ENCODE results near the gene PTH.

The PTH gene
- 0 reads per million in 3 experiments for total RNA-seq

GRCh38 chr11:13495929-13496328 lies at the start of gene PTH:
Gene PTH, minus strand, starts transcription at chr11:13495997. Its CDS starts 3,142 bp downstream, at chr11:13492855.
- no peak for DNase-seq

GRCh38 chr11:13538044-13538443 lies 42.2 kb upstream of the PTH start:
- no peak for DNase-seq

DNA sequence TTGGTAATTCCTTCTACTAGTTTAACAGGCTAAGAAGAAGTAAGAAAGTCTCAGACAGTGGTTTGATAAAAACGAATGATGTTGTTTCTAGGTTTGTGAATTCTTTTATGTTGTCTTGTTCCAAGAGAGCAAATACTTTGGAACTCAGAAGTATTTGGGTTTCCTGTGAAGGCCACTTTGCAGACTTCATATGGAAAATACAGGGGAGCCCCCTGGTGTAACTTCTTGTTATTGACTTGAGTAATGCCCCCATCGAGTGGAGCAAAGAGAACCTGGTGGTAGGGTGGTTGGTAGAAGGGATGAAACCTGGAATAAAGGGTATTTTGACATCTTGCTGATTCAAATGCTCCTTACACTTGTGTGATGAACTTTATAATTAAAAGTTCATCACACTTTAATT lies 40.0 kb upstream of the PTH start:
- no peak for DNase-seq

DNA sequence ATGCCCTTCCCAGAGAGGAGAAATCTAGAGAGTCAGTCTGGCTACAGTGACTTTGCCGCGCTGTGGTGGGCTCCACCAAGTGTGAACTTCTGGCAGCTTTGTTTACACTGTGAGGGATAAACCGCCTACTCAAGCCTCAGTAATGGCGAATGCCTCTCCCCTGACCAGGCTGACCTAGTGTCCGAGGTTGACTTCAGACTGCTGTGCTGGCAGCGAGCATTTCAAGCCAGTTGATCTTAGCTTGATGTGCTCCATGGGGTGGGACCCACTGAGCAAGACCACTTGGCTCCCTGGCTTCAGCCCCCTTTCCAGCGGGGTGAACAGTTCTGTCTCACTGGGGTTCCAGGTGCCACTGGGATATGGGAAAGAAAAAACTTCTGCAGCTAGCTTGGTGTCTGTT lies 38.6 kb upstream of the PTH start:
- DNase-seq = no peak

DNA sequence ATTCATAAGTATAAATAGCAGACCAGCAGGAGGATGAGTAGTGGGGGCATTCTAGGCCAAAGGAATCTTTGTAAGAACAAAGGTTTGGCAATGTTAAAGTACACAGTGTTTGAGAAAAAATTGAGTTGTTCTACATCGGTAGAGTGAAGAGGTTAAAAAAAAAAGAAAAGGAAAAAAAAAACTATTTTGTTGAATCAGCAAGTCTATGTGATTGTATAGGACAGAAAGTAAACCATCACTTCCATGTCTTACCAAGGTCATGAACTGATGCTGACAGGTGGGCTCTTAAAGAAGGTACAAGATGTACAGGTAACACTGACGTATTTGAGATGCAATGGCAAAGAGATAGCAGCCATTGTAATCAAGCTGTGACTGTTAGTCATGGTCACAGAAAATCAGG lies 29.5 kb upstream of the PTH start:
- DNase-seq = no peak

DNA sequence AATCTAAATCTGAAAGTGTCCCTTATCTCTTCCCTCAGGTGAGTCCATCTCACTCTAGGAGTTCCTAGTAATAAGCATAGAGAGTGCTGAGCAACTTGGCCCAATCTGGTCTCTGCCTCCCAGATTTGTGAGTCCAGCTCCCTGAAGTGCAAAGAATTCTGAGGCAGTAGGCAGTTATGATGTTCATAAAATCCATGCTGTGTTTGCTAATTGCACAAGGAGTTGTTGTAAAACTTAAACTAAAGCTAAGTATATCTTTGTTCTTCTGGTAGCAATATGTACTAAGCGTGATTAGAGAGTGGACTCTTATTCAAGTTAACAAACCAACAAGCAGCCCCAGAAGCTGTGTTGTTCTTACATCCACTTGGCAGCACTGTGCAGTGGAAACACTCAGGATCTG lies 7.6 kb upstream of the PTH start:
- DNase-seq = no peak

DNA sequence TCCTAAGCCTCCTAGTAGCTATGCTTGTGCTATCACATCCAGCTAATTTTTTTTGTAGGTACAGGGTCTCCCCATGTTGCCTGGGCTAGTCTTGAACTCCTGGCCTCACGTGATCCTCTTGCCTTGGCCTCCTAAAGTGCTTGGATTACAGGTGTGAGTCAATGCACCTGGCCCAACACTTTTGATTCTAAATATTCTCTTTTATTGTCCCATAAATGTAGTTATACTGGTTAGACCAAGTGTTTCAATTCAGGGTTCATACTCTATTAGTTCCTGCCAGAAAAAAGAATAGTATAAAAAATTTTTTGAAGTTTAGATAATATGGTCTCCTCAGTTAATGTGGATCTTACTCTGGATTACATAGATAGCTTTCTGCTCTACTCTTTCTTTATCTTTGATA lies 6.7 kb upstream of the PTH start:
- no peak for DNase-seq

DNA sequence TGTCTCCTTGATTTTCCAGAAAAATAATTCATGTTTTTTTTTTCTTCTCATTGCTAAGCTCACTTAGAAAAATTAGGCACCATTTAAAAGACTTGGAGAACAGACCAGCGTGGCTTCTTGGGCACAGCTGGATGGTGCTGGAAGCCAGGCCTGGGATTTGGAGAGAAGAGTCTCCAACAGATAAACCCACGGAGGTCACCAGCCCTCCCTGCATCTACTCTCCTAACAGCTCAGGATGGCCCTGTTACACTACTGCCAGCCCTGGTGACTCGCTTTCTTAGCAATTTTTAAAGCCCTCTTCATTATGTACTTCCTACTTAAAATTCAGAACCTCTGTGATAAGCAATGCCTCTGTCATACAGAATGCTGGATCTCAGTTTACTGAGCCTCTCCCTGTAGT lies 1.7 kb downstream of the PTH start:
- no peak for DNase-seq

- DNase-seq = peak; percentile 34
Observed at GRCh38 chr11:13487661-13488030, 8.2 kb downstream of the PTH start.

DNA sequence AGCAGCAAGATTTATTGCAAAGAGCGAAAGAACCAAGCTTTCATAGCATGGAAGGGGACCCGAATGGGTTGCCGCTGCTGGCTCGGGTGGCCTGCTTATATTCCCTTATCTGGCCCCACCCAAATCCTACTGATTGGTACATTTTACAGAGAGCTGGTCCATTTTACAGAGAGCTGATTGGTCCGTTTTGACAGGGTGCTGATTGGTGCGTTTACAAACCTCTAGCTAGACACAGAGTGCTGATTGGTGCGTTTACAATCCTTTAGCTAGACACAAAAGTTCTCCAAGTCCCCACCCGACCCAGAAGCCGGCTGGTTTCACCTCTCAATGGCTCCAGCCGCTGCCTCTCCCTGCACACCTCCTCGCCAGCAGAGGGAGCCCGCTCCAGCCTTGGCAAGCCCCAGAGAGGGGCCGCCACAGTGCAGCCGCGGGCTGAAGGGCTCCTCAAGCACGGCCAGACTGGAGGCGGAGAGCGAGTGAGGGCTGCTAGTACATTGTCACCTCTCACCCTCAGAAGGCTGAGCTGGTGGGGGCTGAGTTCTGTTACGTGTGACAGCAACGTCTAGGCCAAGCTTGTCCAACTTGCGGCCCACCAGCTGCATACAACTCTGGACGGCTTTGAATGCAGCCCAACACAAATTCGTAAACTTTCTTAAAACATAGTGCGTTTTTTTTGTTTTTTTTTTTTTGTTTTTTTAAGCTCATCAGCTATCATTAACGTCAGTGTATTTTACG lies 8.7 kb downstream of the PTH start:
- DNase-seq = peak; percentile 66

DNA sequence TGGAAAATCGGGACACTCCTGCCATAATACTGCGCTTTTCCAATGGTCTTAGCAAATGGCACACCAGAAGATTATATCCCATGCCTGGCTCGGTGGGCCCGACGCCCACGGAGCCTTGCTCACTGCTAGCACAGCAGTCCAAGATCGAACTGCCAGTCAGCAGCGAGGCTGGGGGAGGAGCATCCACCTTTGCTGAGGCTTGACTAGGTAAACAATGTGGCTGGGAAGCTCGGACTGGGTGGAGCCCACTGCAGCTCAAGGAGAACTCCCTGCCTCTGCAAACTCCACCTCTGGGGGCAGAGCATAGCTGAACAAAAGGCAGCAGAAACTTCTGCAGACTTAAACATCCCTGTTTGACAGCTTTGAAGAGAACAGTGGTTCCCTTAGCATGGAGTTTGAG lies 15.6 kb downstream of the PTH start:
- no peak for DNase-seq

GRCh38 chr11:13479688-13480087 lies 16.1 kb downstream of the PTH start:
- no peak for DNase-seq

- no peak for DNase-seq
Observed at GRCh38 chr11:13475091-13475490, 20.7 kb downstream of the PTH start.

GRCh38 chr11:13473013-13473722 lies 22.6 kb downstream of the PTH start:
- DNase-seq = no peak

DNA sequence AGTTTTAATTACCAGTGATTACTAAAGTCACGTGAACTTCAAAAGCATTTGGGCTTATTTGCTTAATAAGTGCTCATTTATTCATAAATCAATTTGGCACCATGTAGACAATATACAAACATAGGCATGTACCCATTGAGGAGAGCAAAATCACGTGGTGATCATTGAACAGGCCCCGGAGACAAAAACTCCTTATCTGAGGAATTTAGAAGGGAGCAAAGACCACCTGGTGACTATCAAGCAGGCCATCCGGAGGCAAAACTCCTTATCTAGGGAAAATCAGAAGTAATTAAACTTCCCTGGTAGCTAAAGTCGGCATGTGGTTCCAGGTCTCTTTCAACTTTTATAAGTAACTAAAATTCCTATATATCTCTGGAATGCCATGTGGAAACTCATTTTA lies 27.0 kb downstream of the PTH start:
- DNase-seq = no peak

DNA sequence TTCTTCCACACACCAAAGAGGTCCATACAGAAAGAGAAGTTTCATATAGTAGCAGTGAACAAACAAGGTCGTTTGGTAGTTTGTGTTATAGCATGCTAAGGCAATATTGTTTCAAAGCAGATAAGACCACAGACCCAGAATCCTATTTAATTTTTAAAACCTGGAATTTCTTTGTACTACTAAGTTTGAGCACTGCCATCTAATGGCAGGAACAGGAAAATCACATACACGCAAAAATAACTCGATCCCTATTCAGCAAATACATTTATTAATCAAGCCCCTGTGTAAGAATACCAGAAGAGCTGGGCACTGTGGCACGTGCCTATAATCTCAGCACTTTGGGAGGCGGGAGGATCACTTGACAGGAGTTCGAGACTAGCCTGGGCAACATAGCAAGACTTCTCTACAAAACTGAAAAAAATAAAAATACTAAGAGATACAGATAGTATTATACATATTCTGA lies 29.9 kb downstream of the PTH start:
- DNase-seq = no peak

GRCh38 chr11:13463779-13464290 lies 32.0 kb downstream of the PTH start:
- DNase-seq = no peak

GRCh38 chr11:13462901-13463778 lies 32.7 kb downstream of the PTH start, which contains the start of gene BTBD10:
Gene BTBD10, minus strand, starts transcription at chr11:13463222. Its CDS starts 18,098 bp downstream, at chr11:13445124.
- DNase-seq = peak; percentile 91

GRCh38 chr11:13462311-13462900 lies 33.4 kb downstream of the PTH start:
- DNase-seq = peak; percentile 36

- DNase-seq = no peak
Observed at GRCh38 chr11:13461291-13461690, 34.5 kb downstream of the PTH start.

DNA sequence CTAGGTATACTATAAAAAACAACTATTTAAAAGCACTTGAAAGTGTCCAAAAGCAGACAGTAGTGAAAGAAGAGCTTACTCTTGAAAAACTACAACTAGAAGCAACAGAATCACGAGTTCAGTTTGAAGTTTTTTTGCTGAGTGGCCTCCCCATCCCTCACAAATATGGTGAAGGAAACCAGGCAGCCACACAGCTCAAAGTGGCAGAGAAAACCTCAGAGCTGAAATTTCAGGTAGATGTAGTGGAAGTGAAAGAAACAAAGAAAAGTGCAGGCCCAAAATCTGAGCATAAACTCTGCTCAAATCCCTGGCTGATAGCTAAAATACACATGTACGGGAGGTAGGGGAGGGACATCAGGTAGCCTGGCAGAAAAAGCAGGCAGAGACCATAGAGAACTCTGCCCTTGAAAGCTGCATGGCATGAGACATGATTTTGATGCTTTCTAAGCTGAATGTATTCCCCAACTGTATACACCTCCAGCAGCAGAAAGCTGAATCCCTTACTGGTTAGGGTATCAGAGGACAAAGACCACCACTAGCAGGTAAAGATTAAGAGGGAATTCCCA lies 44.9 kb downstream of the PTH start:
- DNase-seq = no peak

- DNase-seq = no peak
Observed at GRCh38 chr11:13449522-13449921, 46.3 kb downstream of the PTH start.

Measured in central memory CD4-positive, alpha-beta T cell (primary cell).